ENCODE results near the gene SCFD2.
"Not testable (repeated sequence)": the region's sequence is repeated elsewhere in the genome, so short reads cannot be mapped to it uniquely, and the experiment has no call there.

SCFD2 gene

DNA sequence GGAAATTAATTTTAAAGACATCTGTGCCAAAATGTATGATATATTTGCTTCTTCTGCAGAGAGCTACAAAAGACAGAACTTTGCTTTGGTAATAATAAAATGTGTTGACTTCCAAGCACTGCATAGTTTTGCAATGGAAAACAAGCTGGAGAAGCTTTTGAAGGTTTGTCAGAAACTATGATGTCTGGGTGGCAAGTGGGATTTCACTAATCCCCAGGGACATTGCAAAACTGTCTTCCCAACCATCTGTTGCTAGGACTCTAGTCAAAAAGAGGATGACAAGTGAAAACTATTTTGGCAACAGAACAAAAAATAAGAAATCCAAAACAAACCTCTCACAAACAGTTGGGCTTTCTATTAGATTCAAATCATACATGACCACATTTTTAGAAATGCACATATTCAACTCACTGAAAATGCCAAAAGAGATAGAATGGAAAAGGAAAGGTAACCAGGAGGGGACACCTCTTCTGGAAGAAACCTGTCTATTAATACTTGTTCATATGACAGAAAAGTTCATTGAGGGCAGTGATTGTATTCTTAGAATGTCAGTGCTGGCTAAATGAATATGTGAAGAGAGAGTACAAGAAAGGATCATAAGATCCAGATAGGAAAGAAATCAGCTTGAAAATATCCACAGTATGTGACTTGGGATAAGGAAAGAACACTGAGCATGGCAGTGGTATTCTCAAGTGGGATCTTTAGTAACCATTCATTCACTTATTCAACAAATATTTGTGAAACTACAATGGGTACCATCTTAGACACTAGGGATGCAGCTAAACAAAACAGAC lies 275.7 kb downstream of the SCFD2 start:
- DNase-seq, result no peak

DNA sequence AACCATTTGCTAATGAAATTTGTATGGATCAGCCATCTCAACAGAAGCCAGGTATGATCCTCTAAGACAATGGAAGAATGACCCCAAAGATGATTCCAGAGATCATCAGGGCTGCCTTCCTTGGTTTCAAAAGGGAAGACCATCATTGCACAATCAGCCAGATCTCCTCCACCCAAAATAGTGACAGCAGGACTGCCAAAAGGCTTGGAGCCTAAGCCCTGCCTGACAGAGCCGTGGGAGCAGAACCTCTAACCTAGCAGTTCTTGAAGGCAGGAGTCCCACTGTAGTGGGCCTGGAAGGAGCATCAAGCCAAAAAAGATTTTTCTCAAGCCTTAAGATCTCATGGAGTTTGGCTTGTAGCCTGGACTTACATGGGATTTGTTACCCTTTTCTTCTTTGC lies 277.7 kb downstream of the SCFD2 start:
- no peak for DNase-seq

DNA sequence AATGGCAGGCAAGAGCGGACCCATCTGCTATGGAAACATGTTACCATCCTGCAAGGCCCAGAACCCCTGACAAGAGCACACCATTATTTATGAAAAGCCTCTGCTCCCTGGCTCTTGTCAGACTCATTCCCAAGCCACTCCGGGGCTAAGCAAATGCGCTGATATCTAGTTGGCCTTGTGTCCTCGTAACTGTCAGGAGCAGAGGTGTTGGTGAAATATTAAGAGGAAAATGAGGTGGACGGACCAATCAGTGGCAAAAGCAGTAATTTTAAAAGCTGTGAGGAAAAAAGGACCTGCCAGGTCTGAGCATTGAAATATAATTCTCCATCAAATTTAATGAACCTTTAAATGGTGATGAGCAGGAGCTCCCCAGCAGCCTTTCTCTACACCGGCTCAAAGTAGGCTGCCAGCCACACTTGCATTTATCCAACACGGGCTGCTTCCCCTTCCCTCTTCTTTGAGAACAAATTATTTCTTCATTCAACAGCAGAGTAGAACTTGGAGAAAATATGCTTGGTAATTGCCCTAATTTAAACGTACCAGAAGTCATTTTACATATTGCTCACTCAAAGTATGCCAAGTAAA lies 289.4 kb downstream of the SCFD2 start:
- DNase-seq, result no peak

- no peak for DNase-seq
These were observed 290.6 kb downstream of the SCFD2 start for GRCh38 chr4:53075162-53075785.

DNA sequence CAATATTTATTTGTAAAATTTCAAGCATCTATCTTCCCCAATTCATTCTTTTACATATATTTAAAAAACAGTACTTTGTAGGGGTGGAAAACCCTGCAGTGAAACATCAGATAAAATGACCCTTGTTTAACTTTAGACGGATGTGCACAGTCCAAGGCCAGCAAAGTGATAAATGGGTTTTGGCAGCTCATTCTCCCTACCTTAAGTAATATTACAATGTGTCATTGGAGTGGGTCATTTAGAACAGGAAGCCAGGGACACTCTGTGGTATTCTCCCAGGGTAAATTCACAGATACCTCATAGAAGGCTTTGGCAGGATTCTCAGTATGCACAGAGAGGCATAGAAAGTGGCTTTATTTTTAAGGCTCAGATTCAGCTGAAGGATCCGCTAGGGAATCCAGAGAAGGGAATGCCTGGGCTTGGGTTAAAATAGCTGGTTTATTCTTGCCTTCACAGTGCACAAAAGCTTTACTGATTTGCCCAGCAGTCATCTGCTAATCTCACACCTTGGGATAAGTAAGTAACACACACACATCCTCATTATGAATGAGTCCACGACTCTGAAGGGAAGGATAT lies 297.0 kb downstream of the SCFD2 start:
- no peak for DNase-seq

DNA sequence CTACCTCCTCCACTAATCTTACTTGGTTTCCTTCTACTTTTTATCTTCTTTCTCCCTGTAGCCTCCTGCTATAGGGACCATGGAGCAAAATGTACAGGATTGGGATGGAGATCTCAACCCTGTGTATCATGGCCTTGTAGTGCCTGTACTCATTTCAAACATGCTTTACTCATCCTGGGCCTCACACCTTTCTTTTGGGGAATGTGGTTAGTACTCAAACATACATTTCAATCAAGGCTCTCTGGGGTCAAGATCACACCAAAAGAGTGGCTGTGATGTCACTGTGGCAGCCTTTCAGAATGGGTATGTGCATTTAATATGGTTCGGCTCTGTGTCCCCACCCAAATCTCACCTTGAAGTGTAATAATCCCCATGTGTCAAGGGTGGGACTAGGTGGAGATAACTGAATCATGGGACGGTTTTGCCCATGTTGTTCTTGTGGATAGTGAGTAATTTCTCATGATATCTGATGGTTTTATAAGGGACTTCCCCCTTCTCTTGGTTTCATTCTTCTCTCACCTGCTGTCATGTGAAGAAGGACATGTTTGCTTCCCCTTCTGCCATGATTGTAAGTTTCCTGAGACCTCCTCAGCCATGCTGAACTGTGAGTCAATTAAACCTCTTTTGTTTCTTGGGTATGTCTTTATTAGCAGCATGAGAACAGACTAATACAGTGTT lies 298.6 kb downstream of the SCFD2 start:
- DNase-seq, result no peak

DNA sequence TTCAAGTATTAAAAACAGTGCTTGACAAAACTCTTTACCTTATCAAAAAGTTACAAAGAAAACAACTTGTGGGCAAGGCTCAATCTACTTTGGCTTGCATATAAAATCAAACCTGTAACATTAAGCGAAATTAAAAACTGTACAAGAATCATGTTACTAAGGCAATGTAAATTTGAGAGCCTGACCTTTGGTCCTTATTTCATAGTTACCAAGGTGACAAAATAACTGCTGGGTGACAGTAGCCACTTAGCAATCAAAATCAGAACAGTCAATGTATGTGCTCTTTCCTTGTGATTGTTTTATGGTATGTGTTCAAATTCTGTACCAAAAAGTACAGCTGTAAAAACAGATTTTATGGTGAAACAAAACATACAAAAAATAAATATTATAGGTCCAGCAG lies 299.7 kb downstream of the SCFD2 start:
- no peak for DNase-seq

DNA sequence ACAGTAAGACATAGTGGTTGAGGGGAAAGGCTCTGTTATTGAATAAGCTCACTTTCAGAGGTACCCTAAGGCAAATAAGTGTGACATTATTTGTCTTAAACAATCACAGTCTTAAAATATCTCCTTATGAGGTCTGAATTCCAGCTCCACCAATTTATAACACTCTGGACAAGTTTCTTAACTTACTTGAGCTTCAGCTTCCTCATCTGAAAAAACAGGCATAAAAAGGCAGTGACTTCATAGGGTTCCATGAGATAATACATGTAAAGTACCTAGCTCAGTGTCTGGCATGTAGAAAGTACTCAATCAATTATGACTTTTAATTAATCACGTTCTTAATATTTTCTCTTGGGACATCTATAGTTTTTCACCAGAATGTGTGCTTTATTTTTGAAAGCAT lies 301.3 kb downstream of the SCFD2 start:
- DNase-seq, result no peak

DNA sequence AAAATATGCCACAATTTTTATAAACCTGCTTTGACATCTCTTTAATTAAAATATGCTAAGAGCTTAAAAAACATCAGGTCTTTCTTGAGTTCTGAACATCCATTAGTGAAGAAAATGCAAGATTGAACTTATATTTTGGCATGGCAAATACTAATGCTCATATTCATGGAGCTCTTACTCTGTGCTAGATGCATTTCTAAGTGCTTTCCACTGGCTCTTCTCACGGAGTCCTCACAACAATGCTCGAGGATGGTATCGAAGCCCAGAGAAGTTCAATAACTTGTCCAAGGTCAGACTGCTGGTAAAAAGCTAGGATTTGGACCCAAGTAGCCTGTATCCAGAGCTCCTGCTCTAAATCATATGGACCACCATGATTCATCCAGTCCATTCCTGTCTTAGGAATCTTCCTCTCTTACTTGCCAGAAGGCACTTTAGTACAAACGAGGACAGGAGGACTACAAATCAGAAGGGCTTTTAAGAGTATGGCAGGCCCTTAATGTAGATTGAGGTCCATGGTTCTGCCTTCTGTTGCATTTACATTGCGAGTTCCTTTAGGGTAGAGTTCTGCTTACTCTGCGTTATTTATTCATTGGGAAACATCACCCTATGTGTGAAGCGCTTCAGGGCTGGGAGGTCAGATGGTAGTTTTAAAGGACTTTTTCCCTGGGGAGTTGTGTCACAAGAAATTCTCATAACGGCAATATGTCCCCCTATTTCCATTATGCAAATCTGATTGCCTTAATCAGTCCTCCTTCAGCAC lies 304.6 kb downstream of the SCFD2 start:
- no peak for DNase-seq

DNA sequence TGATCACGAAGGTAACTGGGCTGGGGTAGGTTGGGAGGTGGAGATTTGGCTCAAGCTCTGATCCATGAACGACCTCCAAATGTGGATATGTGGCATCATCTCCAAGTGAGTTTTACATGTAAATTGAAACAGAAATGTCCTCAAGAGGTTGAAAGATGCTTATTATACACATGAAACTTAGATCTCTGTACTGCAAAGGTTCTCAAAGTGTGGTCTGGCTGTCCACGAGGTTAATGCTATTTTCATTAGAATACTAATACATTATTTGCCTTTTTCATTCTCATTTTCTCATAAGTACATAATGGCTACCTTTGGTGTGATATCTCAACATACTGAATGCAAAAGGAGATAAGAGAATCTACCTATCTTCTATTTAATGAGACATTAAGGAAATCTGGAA lies 305.6 kb downstream of the SCFD2 start:
- DNase-seq, result no peak

GRCh38 chr4:53059871-53060270 lies 306.0 kb downstream of the SCFD2 start:
- DNase-seq, result no peak

DNA sequence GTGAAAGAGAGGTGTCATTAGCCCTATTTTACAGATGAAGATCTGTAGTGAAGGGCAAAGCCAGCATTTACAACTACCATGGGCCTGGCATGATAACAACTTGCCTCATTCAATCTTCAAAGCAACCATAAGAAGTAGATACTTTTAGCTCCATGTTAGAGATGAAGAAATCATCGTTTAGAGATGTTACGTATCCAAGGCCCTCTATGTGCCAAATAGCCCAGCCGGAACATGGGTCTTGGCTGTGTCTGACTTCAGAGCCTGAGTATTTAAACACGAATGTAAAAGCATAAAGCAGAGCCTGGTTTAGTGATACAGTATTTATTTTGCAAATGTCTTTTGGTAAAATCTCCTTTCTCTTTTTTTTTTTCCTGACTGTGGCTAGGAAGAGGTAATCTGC lies 306.6 kb downstream of the SCFD2 start:
- no peak for DNase-seq

DNA sequence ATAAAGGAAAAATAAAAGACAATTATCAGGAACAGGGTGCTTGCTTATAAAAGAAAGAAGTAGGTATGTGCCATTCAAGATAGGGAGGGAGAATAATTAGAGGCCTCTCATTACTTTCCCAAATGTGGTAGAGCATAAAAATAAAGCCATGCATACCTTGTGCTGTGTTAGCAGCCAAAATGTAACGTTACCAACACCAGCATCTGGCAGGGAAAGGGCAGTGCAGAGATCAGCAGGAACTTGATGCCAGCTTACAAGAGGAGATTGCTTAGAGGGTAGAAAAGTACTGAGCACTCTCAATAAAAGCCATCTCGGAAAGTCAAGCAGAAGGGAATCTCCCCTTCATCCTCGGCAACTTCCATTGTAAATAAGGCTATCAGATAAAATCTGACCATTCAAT lies 308.2 kb downstream of the SCFD2 start:
- no peak for DNase-seq

DNA sequence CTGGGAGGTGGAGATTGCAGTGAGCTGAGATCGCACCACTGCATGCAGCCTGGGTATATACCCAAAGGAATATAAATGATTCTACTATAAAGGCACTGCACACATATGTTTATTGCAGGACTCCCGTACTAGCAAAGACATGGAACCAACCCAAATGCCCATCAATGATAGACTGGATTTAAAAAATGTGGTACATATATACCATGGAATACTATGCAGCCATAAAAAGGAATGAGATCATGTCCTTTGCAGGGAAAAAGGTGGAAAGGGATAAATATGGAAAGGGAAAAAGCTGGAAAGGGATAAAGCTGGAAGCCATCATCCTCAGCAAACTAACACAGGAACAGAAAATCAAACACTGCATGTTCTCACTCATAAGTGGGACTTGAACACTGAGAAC lies 308.8 kb downstream of the SCFD2 start:
- DNase-seq, result not testable (repeated sequence)

- no peak for DNase-seq
These were observed 310.0 kb downstream of the SCFD2 start for GRCh38 chr4:53055716-53056403.

DNA sequence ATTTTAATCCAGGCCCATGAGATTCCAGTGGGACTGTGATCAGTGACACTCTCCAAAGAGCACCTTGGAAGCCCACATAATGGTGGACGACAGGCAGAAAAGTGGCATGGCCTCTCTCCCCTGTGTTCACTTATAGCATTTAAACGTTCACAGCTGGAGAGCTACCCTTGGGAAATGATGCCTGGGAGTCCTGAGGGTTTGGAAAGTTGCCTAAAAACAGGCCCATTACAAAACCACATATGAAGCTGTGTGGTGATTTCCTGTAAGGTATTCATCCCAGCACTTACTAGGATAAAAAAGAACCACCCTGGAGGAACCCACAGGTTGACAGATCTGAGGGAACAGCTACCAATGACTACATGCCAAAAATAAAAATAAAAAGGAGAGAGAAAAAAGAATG lies 310.6 kb downstream of the SCFD2 start:
- no peak for DNase-seq

GRCh38 chr4:53050361-53050774 lies 315.5 kb downstream of the SCFD2 start:
- DNase-seq, result no peak

DNA sequence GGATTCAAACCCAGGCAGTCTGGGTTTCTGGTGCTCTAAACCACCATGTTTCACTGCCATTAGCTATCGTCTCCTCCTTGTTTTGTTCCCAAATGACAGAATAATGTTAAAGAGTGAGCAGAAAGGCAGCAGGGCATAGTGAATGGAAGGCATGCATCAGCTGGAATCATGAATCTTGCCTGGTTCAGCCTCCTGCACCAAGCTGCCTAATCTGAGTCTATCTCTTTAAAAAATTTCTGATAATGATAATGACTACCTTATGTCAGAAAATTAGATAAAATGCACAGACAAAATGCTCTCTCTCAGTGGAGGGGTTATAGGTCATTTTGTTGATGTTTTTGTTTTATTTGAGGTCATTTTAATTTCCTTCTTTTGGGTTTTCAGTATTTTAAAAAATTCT lies 316.3 kb downstream of the SCFD2 start:
- no peak for DNase-seq

DNA sequence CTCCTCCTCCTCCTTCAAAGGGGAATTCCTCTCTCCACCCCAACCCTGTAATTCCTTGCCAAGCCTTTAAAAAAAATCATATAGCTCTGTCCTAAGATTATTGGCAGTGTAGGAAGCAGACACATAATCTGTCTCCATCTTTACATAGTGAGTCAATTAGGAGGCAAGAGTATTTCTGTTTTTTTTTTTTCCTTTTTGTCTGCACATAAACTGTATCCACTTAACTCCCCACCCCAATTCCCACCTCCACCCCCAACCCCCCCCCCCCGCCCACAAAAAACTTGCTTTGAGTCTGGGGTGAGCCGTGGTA lies 321.3 kb downstream of the SCFD2 start:
- no peak for DNase-seq

DNA sequence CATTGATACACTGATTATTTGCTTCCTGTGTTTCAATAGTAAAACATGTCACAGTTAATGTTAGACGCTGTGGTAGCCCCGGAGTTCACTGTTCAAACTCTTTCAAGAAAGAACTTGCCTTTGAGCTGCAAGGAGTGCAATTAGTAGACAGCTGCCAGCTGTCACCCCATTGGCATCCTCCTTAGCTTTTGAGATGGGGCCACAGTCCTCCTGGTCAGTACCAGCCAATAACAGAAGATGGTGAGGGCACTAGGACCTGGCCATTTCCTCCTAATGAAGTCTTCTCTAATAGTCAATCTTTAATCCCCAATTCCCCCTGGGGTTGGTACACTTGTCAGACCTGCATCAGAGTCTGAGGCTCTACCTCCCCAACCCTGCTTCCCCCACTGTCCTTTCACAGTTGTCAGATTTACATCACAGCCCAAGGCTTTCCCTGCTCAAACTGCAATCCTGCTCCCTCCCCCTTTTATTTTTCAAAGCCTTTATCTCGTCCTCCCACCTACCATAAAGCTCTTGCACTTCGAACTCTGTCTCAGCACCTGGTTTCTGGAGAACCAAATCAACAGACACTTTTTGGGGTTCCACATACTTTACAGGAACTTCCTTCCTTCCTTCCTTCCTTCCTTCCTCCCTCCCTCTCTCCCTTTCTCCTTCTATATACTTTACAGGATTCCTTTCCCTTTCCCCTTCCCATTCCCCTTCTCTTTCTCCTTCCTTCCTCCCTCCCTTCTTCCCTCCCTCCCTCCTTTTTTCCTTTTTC lies 321.8 kb downstream of the SCFD2 start:
- no peak for DNase-seq

- DNase-seq, result no peak
These were observed 322.8 kb downstream of the SCFD2 start for GRCh38 chr4:53043055-53043454.

DNA sequence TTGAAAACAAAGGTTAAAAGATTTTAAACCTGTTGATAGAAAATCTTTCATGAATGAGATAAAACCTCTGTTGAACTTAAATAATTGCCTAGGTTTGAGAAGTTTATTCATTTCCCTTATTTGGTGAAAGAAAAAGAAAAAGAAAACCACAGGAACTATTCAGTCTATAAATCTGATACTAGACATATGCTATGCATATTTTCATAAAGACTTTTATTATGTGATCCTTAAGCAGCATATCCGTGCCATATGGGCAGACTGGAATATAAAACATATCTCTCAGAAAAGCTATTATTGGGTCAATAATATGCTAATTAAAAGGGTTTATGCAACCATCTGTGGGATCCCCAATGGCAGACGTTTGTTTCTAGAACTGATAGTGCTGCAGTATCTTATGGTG lies 325.0 kb downstream of the SCFD2 start:
- DNase-seq, result no peak
